Epithelial cell of prostate (primary cell): Measurements from ENCODE around the gene ADARB1.

ENCODE experiments used
- DNase-seq: peaks from one replicate; pipeline ENCODE4 v3.0.0-alpha.2; 2011; ENCODE audit warnings: low read depth, low spot score
- H3K27ac ChIP-seq: fragments of 450-650 bp; 2 replicates; pipeline ENCODE4 v1.5.1; 2017; ENCODE audit warnings: mild to moderate bottlenecking

The ADARB1 gene

DNA sequence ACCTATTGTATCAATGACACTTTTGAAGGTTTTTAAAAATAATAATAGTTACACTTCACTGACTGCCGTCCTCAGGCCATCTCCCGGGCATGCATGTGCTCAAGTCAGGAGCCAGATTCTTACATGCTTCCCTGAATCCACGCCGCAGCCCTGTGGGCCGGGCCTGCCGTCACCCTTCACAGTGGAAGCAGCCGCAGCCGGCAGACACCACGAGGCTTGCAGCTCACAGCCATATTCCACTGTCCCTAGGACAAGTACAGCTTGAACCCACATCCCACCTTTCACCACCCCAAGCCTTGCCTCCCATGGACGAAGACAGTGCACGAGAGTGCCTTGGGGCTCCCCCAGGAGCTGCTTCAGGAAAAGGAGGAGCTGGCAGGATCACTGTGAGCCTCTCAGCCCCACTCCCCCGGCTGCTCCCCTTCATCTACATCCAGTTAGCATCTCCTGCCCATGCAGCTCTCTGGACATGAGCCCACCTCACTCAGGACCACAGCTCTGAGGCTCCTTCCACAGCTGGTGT lies 136.1 kb downstream of the ADARB1 start:
- no peak for DNase-seq
- no peak overlapping the region for H3K27ac ChIP-seq

DNA sequence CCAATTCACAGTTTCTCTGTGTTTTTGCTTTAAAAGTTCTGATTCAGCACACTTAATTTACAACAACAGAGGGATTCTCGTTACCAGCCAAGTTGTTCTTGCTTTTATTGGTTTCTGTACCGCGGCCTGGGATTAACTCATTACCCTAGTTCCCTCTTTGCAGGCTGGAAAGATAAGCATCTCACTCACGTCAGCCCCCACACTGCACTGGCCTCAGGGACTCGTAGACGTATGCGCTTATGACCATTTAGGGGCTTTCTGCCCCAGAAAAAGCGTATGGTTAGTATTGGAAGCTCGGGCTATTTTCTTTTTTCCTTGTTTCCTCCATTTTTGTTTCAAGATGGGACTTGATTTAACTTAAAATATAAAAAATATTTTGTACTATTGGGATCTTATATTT lies 137.3 kb downstream of the ADARB1 start:
- DNase-seq, result no peak
- no peak overlapping the region for H3K27ac ChIP-seq

DNA sequence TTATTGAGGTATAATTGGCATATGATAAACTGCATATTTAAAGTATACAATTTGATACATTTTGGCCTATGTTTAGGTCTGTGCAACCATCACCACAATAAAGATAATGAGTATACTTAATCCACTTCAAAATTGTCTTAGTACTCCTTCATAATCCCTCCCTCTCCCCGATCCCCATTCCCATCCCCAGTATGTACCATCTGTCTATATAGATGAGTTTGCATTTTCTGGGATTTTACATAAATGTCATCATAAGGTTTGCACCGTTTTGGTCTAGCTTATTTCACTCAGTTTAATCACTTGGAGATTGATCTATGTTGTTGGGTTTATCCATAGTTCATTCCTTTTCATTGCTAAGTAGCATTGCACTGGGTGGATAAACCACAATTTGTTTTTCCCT lies 139.0 kb downstream of the ADARB1 start:
- DNase-seq, result no peak
- H3K27ac ChIP-seq, result no peak overlapping the region

GRCh38 chr21:45215213-45215612 lies 140.8 kb downstream of the ADARB1 start:
- no peak for DNase-seq
- no peak overlapping the region for H3K27ac ChIP-seq

DNA sequence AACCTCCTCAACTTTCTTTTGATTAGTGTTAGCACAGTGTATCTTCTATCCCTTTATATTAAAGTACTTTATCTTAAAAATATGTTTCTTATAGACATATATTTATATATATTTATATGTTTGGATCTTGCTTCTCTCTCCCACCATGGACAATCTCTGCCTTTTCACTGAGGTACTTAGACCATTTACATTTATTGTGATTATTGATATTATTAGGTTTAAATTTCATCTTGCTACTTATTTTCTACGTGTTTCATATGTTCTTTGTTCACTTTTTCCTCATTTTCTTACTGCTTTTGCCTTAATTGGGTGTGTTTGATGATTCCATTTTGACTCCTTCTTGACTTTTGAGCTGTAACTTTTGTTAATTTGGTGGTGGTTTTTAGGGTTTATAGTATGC lies 142.6 kb downstream of the ADARB1 start:
- no peak for DNase-seq

DNA sequence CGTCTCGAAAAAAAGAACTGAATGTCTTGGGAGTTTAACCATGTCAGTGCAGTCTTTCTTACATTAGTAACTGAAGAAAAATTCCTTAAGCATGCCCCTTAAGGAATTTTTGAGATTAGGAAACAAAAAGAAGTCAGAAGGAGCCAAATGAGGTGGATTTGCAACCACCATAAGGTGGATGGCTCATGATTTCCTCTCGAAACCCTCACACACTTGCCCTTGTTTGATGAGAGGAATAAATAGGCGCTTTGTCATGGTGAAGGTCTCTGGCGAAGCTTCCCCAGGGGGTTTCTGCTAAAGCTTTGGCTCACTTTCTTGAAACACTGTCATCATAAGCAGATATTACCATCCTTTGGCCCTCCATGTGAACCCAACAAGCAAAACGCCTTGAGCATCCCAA lies 145.1 kb downstream of the ADARB1 start:
- no peak overlapping the region for H3K27ac ChIP-seq
- DNase-seq, result no peak

More for the DNA sequence above, 142.6 kb downstream of the ADARB1 start:
- no peak overlapping the region for H3K27ac ChIP-seq

- H3K27ac ChIP-seq, result no peak overlapping the region
- DNase-seq, result no peak
Measured at GRCh38 chr21:45220071-45220481, 145.7 kb downstream of the ADARB1 start.

DNA sequence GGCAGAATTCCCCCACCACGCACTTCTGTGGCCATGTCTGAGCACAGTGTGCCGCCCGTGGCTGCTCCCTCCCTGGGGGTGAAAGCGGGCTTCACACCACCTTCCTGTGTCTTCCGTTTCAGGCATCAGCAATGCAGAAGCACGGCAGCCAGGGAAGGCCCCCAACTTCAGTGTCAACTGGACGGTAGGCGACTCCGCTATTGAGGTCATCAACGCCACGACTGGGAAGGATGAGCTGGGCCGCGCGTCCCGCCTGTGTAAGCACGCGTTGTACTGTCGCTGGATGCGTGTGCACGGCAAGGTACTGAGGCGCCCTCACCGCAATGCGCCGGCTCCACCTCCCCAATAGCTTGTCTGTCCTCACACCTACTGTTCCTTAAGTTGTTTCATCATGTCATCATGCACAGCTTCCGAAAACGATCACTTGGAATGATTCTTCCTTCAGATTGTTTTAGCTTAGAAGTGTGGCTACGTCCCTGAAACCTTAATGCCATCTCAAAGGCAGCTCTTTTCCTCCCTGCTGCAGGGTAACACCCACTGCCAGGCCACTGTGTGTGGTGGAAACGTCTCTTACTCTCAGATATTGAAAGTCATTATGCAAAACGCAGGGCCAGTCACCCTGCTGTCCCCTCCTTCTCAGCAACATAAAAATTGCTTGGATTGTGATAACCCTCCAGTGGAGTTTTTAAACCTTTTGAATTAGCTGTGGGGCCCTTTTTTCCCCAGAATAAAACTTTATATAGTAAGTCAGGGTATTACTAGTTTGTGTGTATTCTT lies 146.5 kb downstream of the ADARB1 start:
- no peak overlapping the region for H3K27ac ChIP-seq
- DNase-seq, result no peak

DNA sequence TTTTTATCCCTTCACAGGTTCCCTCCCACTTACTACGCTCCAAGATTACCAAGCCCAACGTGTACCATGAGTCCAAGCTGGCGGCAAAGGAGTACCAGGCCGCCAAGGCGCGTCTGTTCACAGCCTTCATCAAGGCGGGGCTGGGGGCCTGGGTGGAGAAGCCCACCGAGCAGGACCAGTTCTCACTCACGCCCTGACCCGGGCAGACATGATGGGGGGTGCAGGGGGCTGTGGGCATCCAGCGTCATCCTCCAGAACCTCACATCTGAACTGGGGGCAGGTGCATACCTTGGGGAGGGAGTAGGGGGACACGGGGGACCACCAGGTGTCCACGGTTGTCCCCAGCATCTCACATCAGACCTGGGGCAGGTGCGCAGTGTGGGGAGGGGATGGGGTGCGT lies 147.6 kb downstream of the ADARB1 start:
- no peak for DNase-seq

DNA sequence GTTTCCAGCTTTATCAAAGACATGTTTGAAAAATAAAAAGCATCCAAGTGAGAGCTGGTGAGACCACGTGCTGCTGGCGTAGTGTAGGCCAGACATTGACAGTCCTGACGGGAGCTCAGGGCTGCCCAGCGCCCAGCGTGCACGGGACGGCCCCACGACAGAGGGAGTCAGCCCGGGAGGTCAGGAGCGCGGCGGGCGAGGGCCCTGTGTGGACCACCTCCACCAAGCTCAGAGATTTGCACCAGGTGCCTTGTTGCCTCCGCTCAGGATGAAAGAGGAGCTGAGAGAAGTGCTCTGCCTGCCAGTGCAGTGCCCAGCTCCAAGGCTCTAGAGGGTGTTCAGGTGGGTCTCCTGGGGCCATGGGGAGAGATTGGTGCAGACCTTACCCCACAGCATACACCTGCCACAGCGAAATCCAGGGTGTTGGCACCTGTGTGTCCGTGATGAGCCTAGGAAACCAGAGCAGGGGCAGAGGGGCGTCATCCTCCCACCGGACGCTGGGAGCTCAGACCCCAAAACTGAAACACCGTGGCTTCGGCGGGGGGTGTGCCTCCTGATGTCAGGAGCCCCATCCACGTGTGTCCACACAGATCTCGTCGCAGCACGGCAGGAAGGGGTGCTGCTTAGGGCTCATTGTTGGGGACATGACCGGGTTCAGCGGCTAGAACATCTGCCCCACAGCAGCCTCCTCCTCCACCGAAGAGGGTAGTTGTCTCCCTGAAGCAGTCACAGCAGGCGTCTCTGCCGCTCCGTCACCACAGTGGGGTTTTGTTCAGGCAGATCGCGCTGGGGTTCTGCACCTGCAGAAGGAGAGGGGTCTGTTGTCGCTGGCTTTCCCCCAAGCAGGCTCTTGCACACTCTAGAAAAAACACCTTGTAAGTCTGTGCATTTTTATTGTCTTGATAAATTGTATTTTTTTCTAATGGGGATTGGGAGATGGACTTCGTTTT lies 149.1 kb downstream of the ADARB1 start:
- no peak overlapping the region for H3K27ac ChIP-seq
- no peak for DNase-seq

More for the DNA sequence above, 147.6 kb downstream of the ADARB1 start:
- no peak overlapping the region for H3K27ac ChIP-seq

DNA sequence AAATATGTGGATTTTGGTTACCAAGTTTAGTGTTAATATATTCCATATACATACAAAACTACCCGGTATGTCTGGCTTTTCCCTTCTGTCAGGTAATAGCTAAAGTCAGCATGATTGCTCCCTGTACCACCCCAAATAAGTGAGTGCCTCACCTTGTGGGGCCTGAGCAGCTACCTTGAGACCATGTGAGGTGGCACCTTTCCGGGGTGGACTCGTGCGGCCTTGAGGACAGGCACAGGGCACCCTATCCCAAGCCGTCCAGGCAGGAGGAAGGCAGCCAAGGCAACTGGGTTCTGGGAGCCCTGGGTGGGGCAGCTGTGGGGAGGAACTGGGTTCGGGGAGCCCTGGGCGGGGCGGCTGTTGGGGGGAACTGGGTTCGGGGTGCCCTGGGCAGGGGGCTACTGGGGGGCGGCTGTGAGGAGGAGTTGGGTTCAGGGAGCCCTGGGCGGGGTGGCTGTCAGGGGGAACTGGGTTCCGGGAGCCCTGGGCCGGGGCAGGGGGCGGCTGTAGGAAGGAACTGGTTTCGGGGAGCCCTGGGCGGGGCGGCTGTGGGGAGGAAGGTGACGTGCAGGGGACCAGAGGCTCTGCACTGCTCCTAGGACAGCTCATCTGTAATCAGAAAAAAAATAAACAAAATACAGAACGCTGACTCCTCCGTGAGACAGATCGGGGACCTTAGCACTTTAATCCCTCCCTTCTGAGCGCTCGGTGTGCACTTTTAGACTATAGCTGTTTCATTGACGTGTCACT lies 150.0 kb downstream of the ADARB1 start:
- DNase-seq, result no peak

DNA sequence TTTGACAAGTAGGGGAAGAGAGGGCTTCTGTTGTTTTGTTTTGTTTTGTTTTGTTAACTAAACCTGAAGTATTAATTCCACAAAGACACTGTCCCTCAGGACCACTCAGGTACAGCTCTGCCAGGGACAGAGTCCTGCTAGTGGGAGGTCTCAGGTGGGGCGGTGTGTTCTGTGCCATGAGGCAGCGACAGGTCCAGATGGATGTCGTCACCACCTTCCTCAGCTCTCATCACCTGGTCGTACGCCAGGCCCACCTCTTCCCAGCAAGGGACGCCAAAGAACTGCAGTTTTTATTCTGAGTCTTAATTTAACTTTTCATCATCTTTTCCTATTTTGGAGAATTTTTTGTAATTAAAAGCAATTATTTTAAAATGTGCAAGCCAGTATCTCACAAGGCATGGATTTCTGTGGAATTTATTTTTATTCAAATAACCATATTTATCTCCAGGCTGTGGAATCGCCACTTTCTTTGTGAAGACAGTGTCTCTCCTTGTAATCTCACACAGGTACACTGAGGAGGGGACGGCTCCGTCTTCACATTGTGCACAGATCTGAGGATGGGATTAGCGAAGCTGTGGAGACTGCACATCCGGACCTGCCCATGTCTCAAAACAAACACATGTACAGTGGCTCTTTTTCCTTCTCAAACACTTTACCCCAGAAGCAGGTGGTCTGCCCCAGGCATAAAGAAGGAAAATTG lies 150.8 kb downstream of the ADARB1 start:
- DNase-seq, result no peak
- no peak overlapping the region for H3K27ac ChIP-seq

More for the DNA sequence above, 150.0 kb downstream of the ADARB1 start:
- H3K27ac ChIP-seq, result no peak overlapping the region

GRCh38 chr21:45225741-45226327 lies 151.5 kb downstream of the ADARB1 start:
- H3K27ac ChIP-seq, result no peak overlapping the region
- no peak for DNase-seq

DNA sequence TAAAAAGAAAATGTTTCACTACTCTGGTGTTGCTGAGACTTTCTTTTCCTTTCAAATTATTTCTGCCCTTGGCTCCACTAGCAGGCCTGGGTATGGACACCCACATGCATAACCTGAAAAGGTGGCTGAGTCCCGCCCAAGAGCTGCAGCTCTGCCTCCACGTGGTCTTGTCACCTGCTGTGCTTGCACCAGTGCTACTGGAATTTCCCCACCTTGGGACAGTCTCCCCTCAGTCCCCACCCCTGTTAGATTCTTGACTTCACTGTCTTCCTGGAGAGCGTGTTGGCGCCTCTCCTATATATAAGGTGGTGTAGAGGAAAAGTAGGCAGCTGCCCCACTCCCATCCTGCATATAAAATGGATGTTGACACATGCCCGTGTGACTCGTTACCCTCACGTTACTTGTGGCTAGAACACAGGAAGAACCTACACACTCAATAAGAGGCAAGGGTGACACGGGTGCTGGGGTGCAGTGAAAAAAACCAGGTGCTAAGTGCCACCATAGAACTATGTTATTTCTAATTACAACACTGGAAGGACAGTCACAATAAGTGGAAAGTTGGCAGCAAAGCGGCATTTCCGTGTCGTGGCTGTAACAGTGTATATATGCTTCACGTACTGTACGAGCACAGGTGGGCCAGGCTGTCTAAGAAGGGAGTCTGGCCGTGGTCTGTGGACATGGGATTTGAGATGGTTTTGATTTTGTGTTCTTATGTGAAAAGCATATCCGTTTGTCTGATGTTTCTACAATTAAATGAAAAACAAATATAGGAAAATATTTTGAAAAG lies 152.4 kb downstream of the ADARB1 start:
- DNase-seq, result no peak
- no peak overlapping the region for H3K27ac ChIP-seq

GRCh38 chr21:45227735-45228134 lies 153.4 kb downstream of the ADARB1 start:
- no peak overlapping the region for H3K27ac ChIP-seq

GRCh38 chr21:45228171-45228641 lies 153.8 kb downstream of the ADARB1 start:
- no peak overlapping the region for H3K27ac ChIP-seq
- peak; percentile 63 for DNase-seq

More at GRCh38 chr21:45227735-45228134, 153.4 kb downstream of the ADARB1 start:
- DNase-seq, result no peak

- H3K27ac ChIP-seq, result no peak overlapping the region
- DNase-seq, result no peak
Measured at GRCh38 chr21:45228656-45229240, 154.4 kb downstream of the ADARB1 start.

DNA sequence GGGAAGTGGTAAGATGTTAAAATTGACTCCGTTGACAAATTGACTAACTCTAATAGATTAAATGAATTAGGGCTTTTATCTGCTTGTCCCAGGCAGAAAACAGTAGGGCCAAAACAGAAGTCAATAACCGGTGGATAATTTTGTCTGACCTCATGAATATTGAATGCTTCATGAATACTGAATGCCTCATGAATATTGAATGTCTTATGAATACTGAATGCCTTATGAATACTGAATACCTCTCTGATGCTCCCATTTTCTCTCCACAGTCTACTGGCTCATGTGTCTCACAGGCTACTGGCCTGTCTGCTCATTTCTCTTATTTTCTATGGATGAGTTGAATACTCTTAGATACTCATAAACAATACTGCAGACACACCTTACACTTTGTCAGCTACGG lies 157.3 kb downstream of the ADARB1 start:
- H3K27ac ChIP-seq, result no peak overlapping the region
- no peak for DNase-seq
